HepG2 (cell line): ENCODE data around the gene MUC4. TPM values are rescaled to one million over a fixed set of nuclear protein-coding genes. Genes with fewer than 3 reads are reported as not detected.

Experiments used
- ATF1 ChIP-seq: IDR thresholded peaks from 2 replicates; pipeline ENCODE4 v1.6.1; 2016; ENCODE audit warnings: mild to moderate bottlenecking, control low read depth
- BCL6 ChIP-seq: IDR thresholded peaks from 2 replicates; pipeline ENCODE4 v1.6.1; 2016; ENCODE audit warnings: missing genetic modification reagents, missing compliant biosample characterization
- DNMT1 ChIP-seq: sonication (generic); formaldehyde crosslinking; IDR thresholded peaks from 2 replicates; pipeline ENCODE4 v1.5.1; 2020; ENCODE audit warnings: mild to moderate bottlenecking, missing genetic modification reagents
- ISL2 ChIP-seq: sonication (generic); formaldehyde crosslinking; IDR thresholded peaks from 2 replicates; pipeline ENCODE4 v1.5.0; 2020; ENCODE audit warnings: missing genetic modification reagents
- MAFK ChIP-seq, 2 experiments: IDR thresholded peaks in 1 of 2; conservative IDR thresholded peaks in 1 of 2; 2 replicates each; pipeline ENCODE4 v1.6.1; 2011; ENCODE audit warnings: improper control_type of control experiment in 2 of 2, low read length in 2 of 2
- NCOA5 ChIP-seq: sonication (generic); formaldehyde crosslinking; IDR thresholded peaks from 2 replicates; pipeline ENCODE4 v1.4.0; 2020; ENCODE audit warnings: missing genetic modification reagents
- PHB2 ChIP-seq: fragments of 450-650 bp; IDR thresholded peaks from 2 replicates; pipeline ENCODE4 v1.6.1; 2018; ENCODE audit not compliant: partially characterized antibody
- SP1 ChIP-seq, 2 experiments: fragments of 450-650 bp in 1 of 2; sonication (generic) in 1 of 2; formaldehyde crosslinking in 1 of 2; IDR thresholded peaks; 2 replicates each; pipeline versions ENCODE4 v1.4.0 to v1.6.1; 2016 to 2020; ENCODE audit warnings: missing genetic modification reagents in 1 of 2
- TARDBP ChIP-seq: sonication (generic); formaldehyde crosslinking; IDR thresholded peaks from 2 replicates; pipeline ENCODE4 v1.8.0; 2022; ENCODE audit warnings: mild to moderate bottlenecking, missing genetic modification reagents
- YEATS2 ChIP-seq: sonication (generic); formaldehyde crosslinking; IDR thresholded peaks from 2 replicates; pipeline ENCODE4 v1.4.0; 2020; ENCODE audit warnings: missing genetic modification reagents, borderline replicate concordance
- ZKSCAN8 ChIP-seq: IDR thresholded peaks from 2 replicates; pipeline ENCODE4 v1.6.1; 2016; ENCODE audit warnings: borderline replicate concordance, missing genetic modification reagents, missing compliant biosample characterization
- ZNF34 ChIP-seq: sonication (generic); formaldehyde crosslinking; IDR thresholded peaks from 2 replicates; pipeline ENCODE4 v1.4.0; 2020; ENCODE audit warnings: mild to moderate bottlenecking, missing genetic modification reagents, borderline replicate concordance
- ZNF552 ChIP-seq: sonication (generic); formaldehyde crosslinking; IDR thresholded peaks from 2 replicates; pipeline ENCODE4 v1.9.0; 2022; ENCODE audit warnings: missing genetic modification reagents, mild to moderate bottlenecking, borderline replicate concordance
- ZNF563 ChIP-seq: sonication (generic); formaldehyde crosslinking; IDR thresholded peaks from 2 replicates; pipeline ENCODE4 v1.8.0; 2022; ENCODE audit warnings: mild to moderate bottlenecking, moderate library complexity, missing genetic modification reagents
- ZNF776 ChIP-seq: sonication (generic); formaldehyde crosslinking; IDR thresholded peaks from 2 replicates; pipeline ENCODE4 v1.4.0; 2020; ENCODE audit warnings: mild to moderate bottlenecking, missing genetic modification reagents
- ZNF782 ChIP-seq: sonication (generic); formaldehyde crosslinking; IDR thresholded peaks from 2 replicates; pipeline ENCODE4 v1.4.0; 2020; ENCODE audit warnings: missing genetic modification reagents, mild to moderate bottlenecking, borderline replicate concordance
- polyA plus RNA-seq, 8 experiments: library from polyadenylated mRNA; depleted of rRNA in 3 of 8; stranded (reverse) in 7 of 8; unstranded in 1 of 8; fragments of >200 nt; fragmentation: Illumina TruSeq in 4 of 8; extraction: Trizol in 4 of 8; gene quantifications; 2 replicates each; pipeline versions ENCODE4 v1.2.1 to v1.2.3, GENCODE V29; 2011 to 2016; ENCODE audit warnings: low read depth in 4 of 8, missing spikeins in 1 of 8, mixed read lengths in 1 of 8; ENCODE audit not compliant: insufficient read depth in 1 of 8
- total RNA-seq, 5 experiments: library from RNA; depleted of rRNA; stranded (reverse); fragments of >200 nt; fragmentation: Illumina TruSeq; extraction: Trizol; gene quantifications; 2 replicates each; pipeline ENCODE4 v1.2.3, GENCODE V29; 2016; ENCODE audit warnings: low read depth in 1 of 5
- TF ChIP-seq, protein P1 (sequence below): IDR thresholded peaks from 2 replicates; pipeline ENCODE4 v1.6.1; 2016; ENCODE audit warnings: low read depth, borderline replicate concordance
- TF ChIP-seq, protein P2 (sequence below), 2 experiments: sonication (generic) in 1 of 2; formaldehyde crosslinking in 1 of 2; IDR thresholded peaks; 2 replicates each; pipeline versions ENCODE4 v1.4.0 to v1.6.1; 2018 to 2020; ENCODE audit warnings: missing genetic modification reagents in 2 of 2, borderline replicate concordance in 1 of 2, low read depth in 1 of 2, mild to moderate bottlenecking in 1 of 2, missing biosample characterization in 1 of 2
- TF ChIP-seq, protein P3 (sequence below): sonication (generic); formaldehyde crosslinking; conservative IDR thresholded peaks from 2 replicates; pipeline ENCODE4 v1.4.0; 2020; ENCODE audit warnings: missing genetic modification reagents
- TF ChIP-seq, protein P4 (sequence below): sonication (generic); formaldehyde crosslinking; IDR thresholded peaks from 2 replicates; pipeline ENCODE4 v1.9.0; 2021; ENCODE audit warnings: missing genetic modification reagents, mild to moderate bottlenecking, borderline replicate concordance
- TF ChIP-seq, protein P5 (sequence below): sonication (generic); formaldehyde crosslinking; IDR thresholded peaks from 2 replicates; pipeline ENCODE4 v1.4.0; 2020; ENCODE audit warnings: mild to moderate bottlenecking, missing genetic modification reagents
- TF ChIP-seq, protein P6 (sequence below): sonication (generic); formaldehyde crosslinking; IDR thresholded peaks from 2 replicates; pipeline ENCODE4 v1.4.0; 2020; ENCODE audit warnings: missing genetic modification reagents, borderline replicate concordance

The MUC4 gene
- total and polyA plus RNA-seq, 2 of the 13 experiments (the other 11 are each of a cell fraction or from before 2014, with no cell fraction given): not detected

DNA sequence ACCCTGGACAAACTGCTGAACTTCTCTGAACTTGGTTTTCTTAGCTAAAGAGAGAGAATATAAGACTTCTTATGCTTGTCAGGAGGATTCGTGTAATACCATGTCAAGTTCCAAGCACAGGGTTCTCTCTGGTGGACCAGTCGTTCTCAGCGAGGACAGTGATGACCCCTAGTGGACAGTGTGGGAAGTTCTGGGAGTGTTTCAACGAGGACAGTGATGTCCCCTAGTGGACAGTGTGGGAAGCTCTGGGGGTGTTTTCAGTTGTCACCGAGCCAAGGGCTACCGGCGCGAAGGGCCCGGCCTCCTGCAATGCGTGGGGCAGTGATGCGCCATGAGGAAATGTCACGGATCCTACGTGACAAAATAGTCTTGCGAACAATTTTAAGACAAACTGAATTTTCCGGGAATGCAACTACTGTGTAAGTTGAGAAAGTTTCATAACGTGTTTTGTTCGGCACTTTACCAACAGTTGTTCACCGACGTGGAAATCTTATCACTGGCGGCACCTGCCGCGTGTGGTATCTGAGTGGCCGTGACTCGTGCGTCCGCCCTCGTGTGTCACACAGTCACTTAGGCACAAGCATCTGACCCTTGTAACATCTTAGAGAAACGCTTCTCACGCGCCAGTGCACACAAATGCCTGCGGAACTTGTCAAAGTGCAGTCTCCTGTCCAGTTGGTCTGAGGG is 39.3 kb upstream of the MUC4 start (continued):
- TF ChIP-seq ZNF776 (CRISPR knock-in tag) (0 out of 2 replicates have a peak, but pooled peaks have one; percentile 27), DNMT1 (CRISPR knock-in tag) (no peak), ZNF34 (no peak), ZNF782 (no peak), MAFK (conservative IDR thresholded peaks at IDR 0.05 in 1 of 2, IDR thresholded peaks at IDR 0.05 in 1 of 2; ENCODE audit: low read length in 2 of 2) (no peak), ISL2 (CRISPR knock-in tag) (no peak), PHB2 (no peak), YEATS2 (CRISPR knock-in tag) (0 out of 2 replicates have a peak, but pooled peaks have one; percentile 32), ATF1 (CRISPR knock-in tag) (no peak), ZKSCAN8 (peak; percentile 73; the same call in 1 of the 2 replicates), BCL6 (CRISPR knock-in tag) (peak; percentile 30; the same call in 1 of the 2 replicates), NCOA5 (no peak), ZNF563 (no peak), TARDBP (CRISPR knock-in tag) (peak; percentile 39; the same call in 1 of the 2 replicates), ZNF552 (no peak), SP1 (IDR thresholded peaks at IDR 0.05) (no peak), SP1 (CRISPR knock-in tag; IDR thresholded peaks at IDR 0.05) (peak; percentile 51; the same call in 1 of the 2 replicates)
- TF ChIP-seq, protein P1, sequence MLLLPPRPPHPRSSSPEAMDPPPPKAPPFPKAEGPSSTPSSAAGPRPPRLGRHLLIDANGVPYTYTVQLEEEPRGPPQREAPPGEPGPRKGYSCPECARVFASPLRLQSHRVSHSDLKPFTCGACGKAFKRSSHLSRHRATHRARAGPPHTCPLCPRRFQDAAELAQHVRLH: peak; percentile 84
- TF ChIP-seq, protein P2, sequence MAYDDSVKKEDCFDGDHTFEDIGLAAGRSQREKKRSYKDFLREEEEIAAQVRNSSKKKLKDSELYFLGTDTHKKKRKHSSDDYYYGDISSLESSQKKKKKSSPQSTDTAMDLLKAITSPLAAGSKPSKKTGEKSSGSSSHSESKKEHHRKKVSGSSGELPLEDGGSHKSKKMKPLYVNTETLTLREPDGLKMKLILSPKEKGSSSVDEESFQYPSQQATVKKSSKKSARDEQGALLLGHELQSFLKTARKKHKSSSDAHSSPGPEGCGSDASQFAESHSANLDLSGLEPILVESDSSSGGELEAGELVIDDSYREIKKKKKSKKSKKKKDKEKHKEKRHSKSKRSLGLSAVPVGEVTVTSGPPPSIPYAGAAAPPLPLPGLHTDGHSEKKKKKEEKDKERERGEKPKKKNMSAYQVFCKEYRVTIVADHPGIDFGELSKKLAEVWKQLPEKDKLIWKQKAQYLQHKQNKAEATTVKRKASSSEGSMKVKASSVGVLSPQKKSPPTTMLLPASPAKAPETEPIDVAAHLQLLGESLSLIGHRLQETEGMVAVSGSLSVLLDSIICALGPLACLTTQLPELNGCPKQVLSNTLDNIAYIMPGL (CRISPR knock-in tag; IDR thresholded peaks at IDR 0.05; ENCODE audit: borderline replicate concordance in 1 of 2, low read depth in 1 of 2): peak; percentile 95 to 98
- TF ChIP-seq, protein P3, sequence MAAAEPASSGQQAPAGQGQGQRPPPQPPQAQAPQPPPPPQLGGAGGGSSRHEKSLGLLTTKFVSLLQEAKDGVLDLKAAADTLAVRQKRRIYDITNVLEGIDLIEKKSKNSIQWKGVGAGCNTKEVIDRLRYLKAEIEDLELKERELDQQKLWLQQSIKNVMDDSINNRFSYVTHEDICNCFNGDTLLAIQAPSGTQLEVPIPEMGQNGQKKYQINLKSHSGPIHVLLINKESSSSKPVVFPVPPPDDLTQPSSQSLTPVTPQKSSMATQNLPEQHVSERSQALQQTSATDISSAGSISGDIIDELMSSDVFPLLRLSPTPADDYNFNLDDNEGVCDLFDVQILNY (CRISPR knock-in tag): no peak
- TF ChIP-seq, protein P4, sequence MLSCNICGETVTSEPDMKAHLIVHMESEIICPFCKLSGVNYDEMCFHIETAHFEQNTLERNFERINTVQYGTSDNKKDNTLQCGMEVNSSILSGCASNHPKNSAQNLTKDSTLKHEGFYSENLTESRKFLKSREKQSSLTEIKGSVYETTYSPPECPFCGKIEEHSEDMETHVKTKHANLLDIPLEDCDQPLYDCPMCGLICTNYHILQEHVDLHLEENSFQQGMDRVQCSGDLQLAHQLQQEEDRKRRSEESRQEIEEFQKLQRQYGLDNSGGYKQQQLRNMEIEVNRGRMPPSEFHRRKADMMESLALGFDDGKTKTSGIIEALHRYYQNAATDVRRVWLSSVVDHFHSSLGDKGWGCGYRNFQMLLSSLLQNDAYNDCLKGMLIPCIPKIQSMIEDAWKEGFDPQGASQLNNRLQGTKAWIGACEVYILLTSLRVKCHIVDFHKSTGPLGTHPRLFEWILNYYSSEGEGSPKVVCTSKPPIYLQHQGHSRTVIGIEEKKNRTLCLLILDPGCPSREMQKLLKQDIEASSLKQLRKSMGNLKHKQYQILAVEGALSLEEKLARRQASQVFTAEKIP: no peak
- TF ChIP-seq, protein P5, sequence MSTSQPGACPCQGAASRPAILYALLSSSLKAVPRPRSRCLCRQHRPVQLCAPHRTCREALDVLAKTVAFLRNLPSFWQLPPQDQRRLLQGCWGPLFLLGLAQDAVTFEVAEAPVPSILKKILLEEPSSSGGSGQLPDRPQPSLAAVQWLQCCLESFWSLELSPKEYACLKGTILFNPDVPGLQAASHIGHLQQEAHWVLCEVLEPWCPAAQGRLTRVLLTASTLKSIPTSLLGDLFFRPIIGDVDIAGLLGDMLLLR (CRISPR knock-in tag): peak; percentile 61; the same call in 1 of the 2 replicates
- TF ChIP-seq, protein P6, sequence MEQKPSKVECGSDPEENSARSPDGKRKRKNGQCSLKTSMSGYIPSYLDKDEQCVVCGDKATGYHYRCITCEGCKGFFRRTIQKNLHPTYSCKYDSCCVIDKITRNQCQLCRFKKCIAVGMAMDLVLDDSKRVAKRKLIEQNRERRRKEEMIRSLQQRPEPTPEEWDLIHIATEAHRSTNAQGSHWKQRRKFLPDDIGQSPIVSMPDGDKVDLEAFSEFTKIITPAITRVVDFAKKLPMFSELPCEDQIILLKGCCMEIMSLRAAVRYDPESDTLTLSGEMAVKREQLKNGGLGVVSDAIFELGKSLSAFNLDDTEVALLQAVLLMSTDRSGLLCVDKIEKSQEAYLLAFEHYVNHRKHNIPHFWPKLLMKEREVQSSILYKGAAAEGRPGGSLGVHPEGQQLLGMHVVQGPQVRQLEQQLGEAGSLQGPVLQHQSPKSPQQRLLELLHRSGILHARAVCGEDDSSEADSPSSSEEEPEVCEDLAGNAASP: peak; percentile 42; the same call in 1 of the 2 replicates
